HepG2 (cell line): Measurements from ENCODE around the gene TMEM253. TPM values are rescaled to one million over a fixed set of nuclear protein-coding genes. Genes with fewer than 3 reads are reported as not detected.

Experiments
- AHDC1 ChIP-seq: sonication (generic); formaldehyde crosslinking; IDR thresholded peaks from 2 replicates; pipeline ENCODE4 v1.5.1; 2020; ENCODE audit warnings: mild to moderate bottlenecking, missing genetic modification reagents, borderline replicate concordance
- DZIP1 ChIP-seq: sonication (generic); formaldehyde crosslinking; IDR thresholded peaks from 2 replicates; pipeline ENCODE4 v1.5.0; 2020; ENCODE audit warnings: mild to moderate bottlenecking, missing genetic modification reagents
- ISX ChIP-seq: sonication (generic); formaldehyde crosslinking; conservative IDR thresholded peaks from 2 replicates; pipeline ENCODE4 v1.5.0; 2020; ENCODE audit warnings: missing genetic modification reagents
- PHF8 ChIP-seq: sonication (generic); formaldehyde crosslinking; IDR thresholded peaks from 2 replicates; pipeline ENCODE4 v1.5.0; 2020; ENCODE audit warnings: missing genetic modification reagents
- POLR2AphosphoS2 ChIP-seq: IDR thresholded peaks from 2 replicates; pipeline ENCODE4 v1.6.1; 2011; ENCODE audit warnings: low read depth, low read length, improper control_type of control experiment
- RXRA ChIP-seq: sonication (generic); formaldehyde crosslinking; IDR thresholded peaks from 2 replicates; pipeline ENCODE4 v1.5.1; 2020; ENCODE audit warnings: missing genetic modification reagents
- SP5 ChIP-seq: IDR thresholded peaks from 2 replicates; pipeline ENCODE4 v1.6.1; 2016; ENCODE audit warnings: low read depth, borderline replicate concordance
- SRSF9 ChIP-seq: fragments of 200-400 bp; formaldehyde crosslinking; IDR thresholded peaks from 2 replicates; pipeline ENCODE4 v1.6.1; 2018; ENCODE audit warnings: borderline replicate concordance, mild to moderate bottlenecking, low read depth, low read length; ENCODE audit not compliant: insufficient read depth, poor library complexity, severe bottlenecking
- ZBTB37 ChIP-seq: sonication (generic); formaldehyde crosslinking; IDR thresholded peaks from 2 replicates; pipeline ENCODE4 v1.4.0; 2020; ENCODE audit warnings: mild to moderate bottlenecking, missing genetic modification reagents
- ZMAT3 ChIP-seq: sonication (generic); formaldehyde crosslinking; conservative IDR thresholded peaks from 2 replicates; pipeline ENCODE4 v1.7.0; 2021; ENCODE audit warnings: missing genetic modification reagents
- ZNF331 ChIP-seq: sonication (generic); formaldehyde crosslinking; IDR thresholded peaks from 2 replicates; pipeline ENCODE4 v1.4.0; 2020; ENCODE audit warnings: missing genetic modification reagents
- ZNF564 ChIP-seq: sonication (generic); formaldehyde crosslinking; IDR thresholded peaks from 2 replicates; pipeline ENCODE4 v1.8.1; 2023; ENCODE audit warnings: mild to moderate bottlenecking, missing genetic modification reagents
- ZNF570 ChIP-seq: sonication (generic); formaldehyde crosslinking; IDR thresholded peaks from 2 replicates; pipeline ENCODE4 v1.4.0; 2020; ENCODE audit warnings: mild to moderate bottlenecking, missing genetic modification reagents, borderline replicate concordance
- ZNF616 ChIP-seq: sonication (generic); formaldehyde crosslinking; IDR thresholded peaks from 2 replicates; pipeline ENCODE4 v1.5.0; 2020; ENCODE audit warnings: low read depth, mild to moderate bottlenecking, missing genetic modification reagents
- ZNF674 ChIP-seq: sonication (generic); formaldehyde crosslinking; IDR thresholded peaks from 2 replicates; pipeline ENCODE4 v1.5.0; 2020; ENCODE audit warnings: low read depth, mild to moderate bottlenecking, missing genetic modification reagents
- ZNF782 ChIP-seq: sonication (generic); formaldehyde crosslinking; IDR thresholded peaks from 2 replicates; pipeline ENCODE4 v1.4.0; 2020; ENCODE audit warnings: missing genetic modification reagents, mild to moderate bottlenecking, borderline replicate concordance
- ZNF83 ChIP-seq: sonication (generic); formaldehyde crosslinking; IDR thresholded peaks from 2 replicates; pipeline ENCODE4 v1.4.0; 2020; ENCODE audit warnings: missing genetic modification reagents, mild to moderate bottlenecking, borderline replicate concordance
- polyA plus RNA-seq, 8 experiments: library from polyadenylated mRNA; depleted of rRNA in 3 of 8; stranded (reverse) in 7 of 8; unstranded in 1 of 8; fragments of >200 nt; fragmentation: Illumina TruSeq in 4 of 8; extraction: Trizol in 4 of 8; gene quantifications; 2 replicates each; pipeline versions ENCODE4 v1.2.1 to v1.2.3, GENCODE V29; 2011 to 2016; ENCODE audit warnings: low read depth in 4 of 8, missing spikeins in 1 of 8, mixed read lengths in 1 of 8; ENCODE audit not compliant: insufficient read depth in 1 of 8
- total RNA-seq, 5 experiments: library from RNA; depleted of rRNA; stranded (reverse); fragments of >200 nt; fragmentation: Illumina TruSeq; extraction: Trizol; gene quantifications; 2 replicates each; pipeline ENCODE4 v1.2.3, GENCODE V29; 2016; ENCODE audit warnings: low read depth in 1 of 5
- TF ChIP-seq, protein P1 (sequence below): sonication (generic); formaldehyde crosslinking; IDR thresholded peaks from 2 replicates; pipeline ENCODE4 v1.5.1; 2020; ENCODE audit warnings: mild to moderate bottlenecking, missing genetic modification reagents, moderate library complexity

TMEM253 gene
- total and polyA plus RNA-seq, 2 of the 13 experiments (the other 11 are each of a cell fraction or from before 2014, with no cell fraction given): 0.29 to 0.45 TPM

DNA sequence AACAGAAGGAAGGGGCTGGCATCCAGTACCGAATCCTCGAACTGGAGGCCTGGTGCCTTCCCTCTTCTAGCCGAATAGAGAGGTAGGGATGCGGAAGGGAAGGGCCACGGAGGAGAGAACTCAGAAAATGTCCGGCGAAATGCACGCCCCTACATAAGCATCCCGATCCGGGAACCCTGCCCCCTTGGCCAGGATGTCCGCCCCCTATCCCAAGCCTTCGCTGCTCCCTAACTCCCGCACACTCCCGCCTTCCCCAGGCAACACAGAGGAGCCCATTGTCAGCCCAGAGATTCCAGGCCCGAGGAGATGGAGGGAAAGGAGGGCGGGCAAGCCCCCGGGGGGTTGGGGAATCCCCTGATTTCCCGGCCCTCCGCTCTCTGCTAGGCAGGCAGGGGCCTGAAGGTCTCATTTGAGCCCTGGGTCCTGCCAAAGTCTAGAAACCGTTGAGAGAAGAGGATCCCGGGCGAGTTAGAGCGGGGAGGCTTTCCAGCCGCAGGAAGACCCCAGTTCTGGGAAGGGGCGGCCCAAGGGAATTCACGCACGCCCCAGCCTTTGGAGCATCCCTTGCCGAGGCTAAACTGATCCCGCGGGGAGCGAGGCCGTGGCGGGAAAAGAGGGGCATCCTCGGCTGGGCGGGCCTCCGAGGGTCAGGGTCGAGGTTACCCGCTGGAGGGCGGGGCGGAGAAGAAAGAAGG, 31.3 kb upstream of the TMEM253 start (continued):
- peak; percentile 88; the same call in 1 of the 2 replicates for TF ChIP-seq DZIP1 (CRISPR knock-in tag)
- no peak for TF ChIP-seq ZNF782 (CRISPR knock-in tag)
- peak; percentile 41 for TF ChIP-seq SP5 (CRISPR knock-in tag)
- no peak for TF ChIP-seq POLR2AphosphoS2
- peak; percentile 55; the same call in 1 of the 2 replicates for TF ChIP-seq AHDC1 (CRISPR knock-in tag)
- peak; percentile 41; the same call in 1 of the 2 replicates for TF ChIP-seq ZNF331 (CRISPR knock-in tag)
- TF ChIP-seq PHF8 (CRISPR knock-in tag): peak; percentile 30; the same call in 1 of the 2 replicates
- peak; percentile 93; the same call in 1 of the 2 replicates for TF ChIP-seq ZNF83
- no peak for TF ChIP-seq SRSF9
- TF ChIP-seq ZNF674: no peak
- TF ChIP-seq ZNF564: peak; percentile 71; the same call in 1 of the 2 replicates
- no peak for TF ChIP-seq ISX (CRISPR knock-in tag)
- TF ChIP-seq ZNF616 (CRISPR knock-in tag): 0 out of 2 replicates have a peak, but pooled peaks have one; percentile 23
- TF ChIP-seq, protein P1, sequence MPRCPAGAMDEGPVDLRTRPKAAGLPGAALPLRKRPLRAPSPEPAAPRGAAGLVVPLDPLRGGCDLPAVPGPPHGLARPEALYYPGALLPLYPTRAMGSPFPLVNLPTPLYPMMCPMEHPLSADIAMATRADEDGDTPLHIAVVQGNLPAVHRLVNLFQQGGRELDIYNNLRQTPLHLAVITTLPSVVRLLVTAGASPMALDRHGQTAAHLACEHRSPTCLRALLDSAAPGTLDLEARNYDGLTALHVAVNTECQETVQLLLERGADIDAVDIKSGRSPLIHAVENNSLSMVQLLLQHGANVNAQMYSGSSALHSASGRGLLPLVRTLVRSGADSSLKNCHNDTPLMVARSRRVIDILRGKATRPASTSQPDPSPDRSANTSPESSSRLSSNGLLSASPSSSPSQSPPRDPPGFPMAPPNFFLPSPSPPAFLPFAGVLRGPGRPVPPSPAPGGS (CRISPR knock-in tag): peak; percentile 92; the same call in 1 of the 2 replicates
- peak; percentile 60 for TF ChIP-seq ZMAT3 (CRISPR knock-in tag)
- 0 out of 2 replicates have a peak, but pooled peaks have one; percentile 23 for TF ChIP-seq ZNF570 (CRISPR knock-in tag)
- TF ChIP-seq ZBTB37 (CRISPR knock-in tag): peak; percentile 28; the same call in 1 of the 2 replicates
- TF ChIP-seq RXRA (CRISPR knock-in tag): peak; percentile 73
